ENCODE measurements around the gene APBB1. TPM values are rescaled to one million over a fixed set of nuclear protein-coding genes. Genes with fewer than 3 reads are reported as not detected.

APBB1 gene
- total and polyA plus RNA-seq, 9 of the 15 experiments (the other 6 are each of a cell fraction or from before 2014, with no cell fraction given): 0.04 to 0.73 (median 0.40) TPM

DNA sequence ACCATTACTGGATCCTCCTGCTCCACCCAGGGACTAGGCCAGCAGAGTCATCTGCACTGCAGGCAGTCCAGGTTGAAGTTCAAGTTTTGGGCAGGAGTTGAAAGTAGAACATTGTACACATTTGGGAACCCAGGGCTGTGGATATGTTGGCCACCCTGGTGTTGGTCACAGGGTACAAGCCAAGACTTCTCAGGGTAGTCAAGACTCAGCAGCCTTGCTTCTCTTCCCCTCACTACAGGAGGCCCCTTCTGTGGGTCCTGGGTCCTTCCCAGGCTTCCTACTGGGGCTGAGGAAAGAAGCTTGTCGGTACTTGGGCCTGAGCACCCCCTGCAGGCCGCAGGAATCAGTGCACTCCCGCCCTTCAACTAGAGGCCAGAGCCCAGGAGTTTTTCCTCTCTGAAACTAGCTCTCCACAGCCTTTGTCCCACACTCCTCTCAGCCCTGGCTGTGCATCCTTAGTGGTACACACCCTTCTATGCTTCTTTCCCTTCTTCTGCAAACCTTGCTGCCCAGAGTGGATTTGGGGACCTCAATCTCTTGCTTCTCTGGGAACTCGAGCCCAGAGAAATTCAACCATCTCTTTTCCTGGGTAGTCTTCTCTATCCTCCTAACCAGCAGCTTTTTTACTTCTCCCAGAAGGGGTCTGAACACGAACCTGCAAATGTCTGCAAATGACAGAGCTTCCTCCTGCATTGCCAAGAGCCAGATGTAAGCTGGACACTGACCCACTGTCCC is 24.5 kb upstream of the APBB1 start:
- no peaks in the 10 kb centered on the region for H3K79me2 ChIP-seq (ENCODE audit: control insufficient read depth, insufficient read depth, low read length)
- peak; percentile 62 for FAIRE-seq
- H3K4me1 ChIP-seq (replicated peaks in 1 of 2; ENCODE audit: control insufficient read depth in 2 of 2, insufficient read depth in 2 of 2, low read length in 2 of 2): peaks cover 9 to 10% of the 10 kb centered on the region in 2 experiments; a peak in 3 of 5 replicates
- H3K9ac ChIP-seq (ENCODE audit: insufficient read depth in 1 of 2, low read depth in 2 of 2, low read length in 2 of 2): no peak overlapping the region
- H3K9me3 ChIP-seq (replicated peaks; ENCODE audit: control insufficient read depth, insufficient read depth, low read depth, low read length): no peaks in the 10 kb centered on the region
- H2AFZ ChIP-seq (ENCODE audit: low read depth, low read length): no peak overlapping the region
- H3K4me3 ChIP-seq: no peak overlapping the region
- no peak overlapping the region for H3K4me2 ChIP-seq (ENCODE audit: insufficient read depth, low read length)
- ChIA-PET POLR2A (interaction anchor here (0.5 to 1.9 kb wide), 8 partner anchors 12 to 277 kb away, joined by 3 to 11 read pairs (median 4); partner anchors contain the start of gene MRPL17), CTCF (ENCODE audit: low intra/inter-chr PET ratio) (interaction anchor here (0.6 to 3.5 kb wide), 2 partner anchors 20 to 64 kb away, joined by 3 to 21 read pairs; no protein-coding TSS in a partner anchor)
- no peak overlapping the region for H3K27ac ChIP-seq (ENCODE audit: extremely low read depth, low read depth, low read length)
- intact Hi-C loops (cut with micrococcal nuclease): loop anchor here (1.0 to 5.0 kb wide), 2 partner anchors 64 to 259 kb away; no protein-coding TSS in a partner anchor
- peak; percentile 93 for ATAC-seq
- no peaks in the 10 kb centered on the region for H3K36me3 ChIP-seq (ENCODE audit: control insufficient read depth, insufficient read depth, low read length)
- 10% methylated on average over 5 of the region's 5 CpGs for WGBS (ENCODE audit: insufficient coverage, low coverage, missing lambda C conversion rate)
- no peaks in the 10 kb centered on the region for H3K9me1 ChIP-seq (ENCODE audit: control insufficient read depth, insufficient read depth, low read length)
- in situ Hi-C loops (cut with MboI): loop anchor here (5.0 kb wide), 1 partner anchor 66 kb away; no protein-coding TSS in a partner anchor
- BruUV-seq (replicated peaks): no TSS peak
- peak; percentile 69 to 77 (median 76) for DNase-seq (ENCODE audit: extremely low read depth in 1 of 4, low spot score in 3 of 4)
- 0 out of 5 replicates have a peak, but pooled peaks cover 0 to 2% of the 10 kb centered on the region in 2 experiments for H3K27me3 ChIP-seq (ENCODE audit: control insufficient read depth in 2 of 2, insufficient read depth in 2 of 2, low read length in 2 of 2)
- no peaks in the 10 kb centered on the region for H4K20me1 ChIP-seq (replicated peaks; ENCODE audit: control insufficient read depth, insufficient read depth, low read length)
- TF ChIP-seq, protein P1, sequence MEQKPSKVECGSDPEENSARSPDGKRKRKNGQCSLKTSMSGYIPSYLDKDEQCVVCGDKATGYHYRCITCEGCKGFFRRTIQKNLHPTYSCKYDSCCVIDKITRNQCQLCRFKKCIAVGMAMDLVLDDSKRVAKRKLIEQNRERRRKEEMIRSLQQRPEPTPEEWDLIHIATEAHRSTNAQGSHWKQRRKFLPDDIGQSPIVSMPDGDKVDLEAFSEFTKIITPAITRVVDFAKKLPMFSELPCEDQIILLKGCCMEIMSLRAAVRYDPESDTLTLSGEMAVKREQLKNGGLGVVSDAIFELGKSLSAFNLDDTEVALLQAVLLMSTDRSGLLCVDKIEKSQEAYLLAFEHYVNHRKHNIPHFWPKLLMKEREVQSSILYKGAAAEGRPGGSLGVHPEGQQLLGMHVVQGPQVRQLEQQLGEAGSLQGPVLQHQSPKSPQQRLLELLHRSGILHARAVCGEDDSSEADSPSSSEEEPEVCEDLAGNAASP (IDR thresholded peaks at IDR 0.05): no peak
- 0 out of 2 replicates have a peak, but pooled peaks have one; percentile 17 for TF ChIP-seq CREM (IDR thresholded peaks at IDR 0.05; ENCODE audit: low read depth)
- no peak for TF ChIP-seq ZNF316 (IDR thresholded peaks at IDR 0.05)
- no peak for TF ChIP-seq HDGF (IDR thresholded peaks at IDR 0.05)
- no peak for TF ChIP-seq SMAD1 (IDR thresholded peaks at IDR 0.05; ENCODE audit: low read depth, low read length, partially characterized antibody)
- TF ChIP-seq TAF15 (IDR thresholded peaks at IDR 0.05; ENCODE audit: low read depth, low read length): no peak
- no peak for TF ChIP-seq RBM15 (IDR thresholded peaks at IDR 0.05; ENCODE audit: insufficient read depth, low read length)
- TF ChIP-seq, protein P2, sequence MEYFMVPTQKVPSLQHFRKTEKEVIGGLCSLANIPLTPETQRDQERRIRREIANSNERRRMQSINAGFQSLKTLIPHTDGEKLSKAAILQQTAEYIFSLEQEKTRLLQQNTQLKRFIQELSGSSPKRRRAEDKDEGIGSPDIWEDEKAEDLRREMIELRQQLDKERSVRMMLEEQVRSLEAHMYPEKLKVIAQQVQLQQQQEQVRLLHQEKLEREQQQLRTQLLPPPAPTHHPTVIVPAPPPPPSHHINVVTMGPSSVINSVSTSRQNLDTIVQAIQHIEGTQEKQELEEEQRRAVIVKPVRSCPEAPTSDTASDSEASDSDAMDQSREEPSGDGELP (CRISPR knock-in tag; IDR thresholded peaks at IDR 0.05; ENCODE audit: borderline replicate concordance): no peak
- TF ChIP-seq ARNT (IDR thresholded peaks at IDR 0.05): no peak
- TF ChIP-seq, protein P3, sequence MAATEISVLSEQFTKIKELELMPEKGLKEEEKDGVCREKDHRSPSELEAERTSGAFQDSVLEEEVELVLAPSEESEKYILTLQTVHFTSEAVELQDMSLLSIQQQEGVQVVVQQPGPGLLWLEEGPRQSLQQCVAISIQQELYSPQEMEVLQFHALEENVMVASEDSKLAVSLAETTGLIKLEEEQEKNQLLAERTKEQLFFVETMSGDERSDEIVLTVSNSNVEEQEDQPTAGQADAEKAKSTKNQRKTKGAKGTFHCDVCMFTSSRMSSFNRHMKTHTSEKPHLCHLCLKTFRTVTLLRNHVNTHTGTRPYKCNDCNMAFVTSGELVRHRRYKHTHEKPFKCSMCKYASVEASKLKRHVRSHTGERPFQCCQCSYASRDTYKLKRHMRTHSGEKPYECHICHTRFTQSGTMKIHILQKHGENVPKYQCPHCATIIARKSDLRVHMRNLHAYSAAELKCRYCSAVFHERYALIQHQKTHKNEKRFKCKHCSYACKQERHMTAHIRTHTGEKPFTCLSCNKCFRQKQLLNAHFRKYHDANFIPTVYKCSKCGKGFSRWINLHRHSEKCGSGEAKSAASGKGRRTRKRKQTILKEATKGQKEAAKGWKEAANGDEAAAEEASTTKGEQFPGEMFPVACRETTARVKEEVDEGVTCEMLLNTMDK (IDR thresholded peaks at IDR 0.05; ENCODE audit: borderline replicate concordance, insufficient read depth, low read depth, low read length, poor library complexity, severe bottlenecking): no peak
- no peak for TF ChIP-seq CBX1 (IDR thresholded peaks at IDR 0.05; ENCODE audit: low read depth)
- no peak for TF ChIP-seq GATA2 (CRISPR knock-in tag; IDR thresholded peaks at IDR 0.05)
- no peak for TF ChIP-seq HNRNPUL1 (IDR thresholded peaks at IDR 0.05; ENCODE audit: low read length)
- TF ChIP-seq, protein P4, sequence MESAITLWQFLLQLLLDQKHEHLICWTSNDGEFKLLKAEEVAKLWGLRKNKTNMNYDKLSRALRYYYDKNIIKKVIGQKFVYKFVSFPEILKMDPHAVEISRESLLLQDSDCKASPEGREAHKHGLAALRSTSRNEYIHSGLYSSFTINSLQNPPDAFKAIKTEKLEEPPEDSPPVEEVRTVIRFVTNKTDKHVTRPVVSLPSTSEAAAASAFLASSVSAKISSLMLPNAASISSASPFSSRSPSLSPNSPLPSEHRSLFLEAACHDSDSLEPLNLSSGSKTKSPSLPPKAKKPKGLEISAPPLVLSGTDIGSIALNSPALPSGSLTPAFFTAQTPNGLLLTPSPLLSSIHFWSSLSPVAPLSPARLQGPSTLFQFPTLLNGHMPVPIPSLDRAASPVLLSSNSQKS (CRISPR knock-in tag; IDR thresholded peaks at IDR 0.05): no peak
- no peak for TF ChIP-seq ZNF282 (CRISPR knock-in tag; IDR thresholded peaks at IDR 0.05)
- no peak for TF ChIP-seq NCOA2 (IDR thresholded peaks at IDR 0.05; ENCODE audit: partially characterized antibody in 2 of 2)
- no peak for TF ChIP-seq PTTG1 (tag; IDR thresholded peaks at IDR 0.05; ENCODE audit: low read depth)

All from K562 (cell line).